Hematopoietic multipotent progenitor cell treated with erythropoietin and hydrocortisone succinate and interleukin-3 and kit ligand, for 17 days (in vitro differentiated cells): ENCODE data around the gene AKR1C1.
"Not testable (repeated sequence)": the region's sequence is repeated elsewhere in the genome, so short reads cannot be mapped to it uniquely, and the experiment has no call there.

Source experiments
- DNase-seq: peaks from one replicate; pipeline ENCODE4 v3.0.0-alpha.2; 2015; ENCODE audit warnings: low spot score

Gene AKR1C1

GRCh38 chr10:4983615-4984216 is 20.5 kb downstream of the AKR1C1 start:
- no peak for DNase-seq

GRCh38 chr10:4984223-4984622 is 21.0 kb downstream of the AKR1C1 start:
- DNase-seq, result no peak

- no peak for DNase-seq
Observed at GRCh38 chr10:4984971-4985594, 21.9 kb downstream of the AKR1C1 start.

GRCh38 chr10:4988000-4988641 is 24.9 kb downstream of the AKR1C1 start:
- not testable (repeated sequence) for DNase-seq

- DNase-seq, result no peak
Observed at GRCh38 chr10:4990217-4990616, 27.0 kb downstream of the AKR1C1 start.

GRCh38 chr10:4991463-4991862 is 28.2 kb downstream of the AKR1C1 start:
- not testable (repeated sequence) for DNase-seq

GRCh38 chr10:4992564-4992963 is 29.3 kb downstream of the AKR1C1 start:
- not testable (repeated sequence) for DNase-seq

- DNase-seq, result not testable (repeated sequence)
Observed at GRCh38 chr10:4994260-4994659, 31.0 kb downstream of the AKR1C1 start.

- DNase-seq, result no peak
Observed at GRCh38 chr10:4998671-4999070, 35.5 kb downstream of the AKR1C1 start.

GRCh38 chr10:5002013-5002727 is 39.0 kb downstream of the AKR1C1 start:
- no peak for DNase-seq

- DNase-seq, result not testable (repeated sequence)
Observed at GRCh38 chr10:5003127-5004029, 40.2 kb downstream of the AKR1C1 start, which contains the start of gene AKR1C2. AKR1C2 (minus strand) TSS chr10:5003857; CDS start chr10:5003835, 22 bp downstream.

GRCh38 chr10:5004030-5004385 is 40.8 kb downstream of the AKR1C1 start:
- not testable (repeated sequence) for DNase-seq

GRCh38 chr10:5004501-5004900 is 41.3 kb downstream of the AKR1C1 start:
- DNase-seq, result not testable (repeated sequence)

GRCh38 chr10:5008857-5009548 is 45.8 kb downstream of the AKR1C1 start:
- not testable (repeated sequence) for DNase-seq

- not testable (repeated sequence) for DNase-seq
Observed at GRCh38 chr10:5010043-5010442, 46.8 kb downstream of the AKR1C1 start.

GRCh38 chr10:5011392-5011791 is 48.2 kb downstream of the AKR1C1 start:
- not testable (repeated sequence) for DNase-seq

GRCh38 chr10:5012595-5012994 is 49.4 kb downstream of the AKR1C1 start:
- DNase-seq, result no peak

- no peak for DNase-seq
Observed at GRCh38 chr10:5013385-5013784, 50.2 kb downstream of the AKR1C1 start.

GRCh38 chr10:5014200-5014910 is 51.1 kb downstream of the AKR1C1 start:
- DNase-seq, result not testable (repeated sequence)

GRCh38 chr10:5014936-5015335 is 51.7 kb downstream of the AKR1C1 start:
- peak; percentile 45 for DNase-seq
